SU-DHL-6 (cell line): ENCODE results near the gene PDE9A.
"Not testable (repeated sequence)": the region's sequence is repeated elsewhere in the genome, so short reads cannot be mapped to it uniquely, and the experiment has no call there.

Source experiments
- H2AFZ ChIP-seq: fragments of 200-600 bp; sonication (generic); 2 replicates; pipeline ENCODE4 v1.6.1; 2014; ENCODE audit warnings: low read depth, mild to moderate bottlenecking, moderate library complexity, mixed read lengths, antibody characterized with exemption, low read length; ENCODE audit not compliant: severe bottlenecking
- H3F3A ChIP-seq: fragments of 200-600 bp; shearing (Covaris generic); 2 replicates; pipeline ENCODE4 v1.6.0; 2016; ENCODE audit warnings: antibody characterized with exemption, mild to moderate bottlenecking; ENCODE audit not compliant: insufficient read depth
- H3K27ac ChIP-seq: fragments of 200-600 bp; sonication (generic); 2 replicates; pipeline ENCODE4 v1.5.1; 2016; ENCODE audit warnings: low read depth, mild to moderate bottlenecking, low read length, moderate library complexity, mixed read lengths
- H3K27me3 ChIP-seq: fragments of 200-600 bp; sonication (generic), shearing (Covaris generic); 2 replicates; pipeline ENCODE4 v1.6.0; 2014; ENCODE audit warnings: mild to moderate bottlenecking, low read length
- H3K36me3 ChIP-seq: fragments of 200-600 bp; sonication (generic); 2 replicates; pipeline ENCODE4 v1.6.1; 2014; ENCODE audit warnings: mild to moderate bottlenecking, low read length, mixed read lengths
- H3K4me2 ChIP-seq: fragments of 300-600, 200-600 bp; shearing (Covaris generic), sonication (generic); 2 replicates; pipeline ENCODE4 v1.6.0; 2014; ENCODE audit warnings: low read length, low read depth, mild to moderate bottlenecking; ENCODE audit not compliant: poor library complexity, severe bottlenecking
- H3K4me3 ChIP-seq: fragments of 200-600 bp; sonication (generic); 2 replicates; pipeline ENCODE4 v1.5.1; 2014; ENCODE audit warnings: antibody characterized with exemption, low read length, mild to moderate bottlenecking, mixed read lengths; ENCODE audit not compliant: insufficient read depth, poor library complexity, severe bottlenecking
- H3K79me2 ChIP-seq: fragments of 200-600 bp; sonication (generic); 2 replicates; pipeline ENCODE4 v1.6.1; 2014; ENCODE audit warnings: mild to moderate bottlenecking, low read length, moderate library complexity; ENCODE audit not compliant: insufficient read depth
- H3K9ac ChIP-seq: fragments of 200-600 bp; sonication (generic); 2 replicates; pipeline ENCODE4 v1.7.0; 2014; ENCODE audit warnings: mild to moderate bottlenecking, low read length
- H3K9me2 ChIP-seq: fragments of 200-600 bp; sonication (generic); replicated peaks from 2 replicates; pipeline ENCODE4 v1.6.1; 2014; ENCODE audit warnings: low read length; ENCODE audit not compliant: insufficient read depth
- H3K9me3 ChIP-seq: fragments of 200-600 bp; sonication (generic); 2 replicates; pipeline ENCODE4 v1.6.1; 2014; ENCODE audit warnings: low read length, mixed read lengths; ENCODE audit not compliant: insufficient read depth
- H4K20me1 ChIP-seq: fragments of 200-600 bp; sonication (generic); 2 replicates; pipeline ENCODE4 v1.6.1; 2014; ENCODE audit warnings: low read depth, mild to moderate bottlenecking, antibody characterized with exemption, low read length, moderate library complexity, mixed read lengths
- CTCF ChIP-seq: fragments of 200-600 bp; sonication (generic); IDR thresholded peaks from one replicate; pipeline ENCODE4 v1.5.1; 2017; ENCODE audit warnings: antibody characterized with exemption, mild to moderate bottlenecking, low read length, moderate library complexity; ENCODE audit not compliant: insufficient read depth, poor library complexity, severe bottlenecking
- EZH2phosphoT487 ChIP-seq: fragments of 200-600 bp; sonication (generic), shearing (Covaris generic); conservative IDR thresholded peaks from 2 replicates; pipeline ENCODE4 v1.6.1; 2018; ENCODE audit warnings: mild to moderate bottlenecking, antibody characterized with exemption, low read length, moderate library complexity, mixed read lengths

The PDE9A gene

DNA sequence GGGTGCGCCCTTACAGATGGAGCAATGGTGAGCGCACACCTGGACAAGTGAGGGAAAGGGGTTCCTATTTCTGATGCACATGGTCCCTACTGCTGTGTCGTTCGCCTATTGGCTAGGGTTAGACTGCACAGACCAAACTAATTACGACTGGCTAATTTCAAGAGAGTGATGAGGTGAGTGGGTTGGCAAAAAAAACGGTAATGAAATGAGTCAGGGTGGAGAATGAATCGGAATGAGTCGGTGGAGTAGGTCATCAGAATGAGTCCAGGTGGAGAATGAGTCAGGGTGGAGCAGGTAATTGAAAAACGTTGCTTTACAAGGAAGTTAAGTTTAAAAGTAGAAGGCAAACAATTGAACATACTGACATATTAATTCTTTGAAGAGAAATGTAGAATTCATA lies 146.1 kb downstream of the PDE9A start:
- no peak overlapping the region for H3K4me2 ChIP-seq
- no peak overlapping the region for H3K27ac ChIP-seq
- no peaks in the 10 kb centered on the region for H3K9me3 ChIP-seq
- no peaks in the 10 kb centered on the region for H3K9me2 ChIP-seq
- H2AFZ ChIP-seq: no peak overlapping the region
- no peaks in the 10 kb centered on the region for H3K79me2 ChIP-seq
- no peaks in the 10 kb centered on the region for H4K20me1 ChIP-seq
- H3K27me3 ChIP-seq: no peaks in the 10 kb centered on the region
- no peak overlapping the region for H3K4me3 ChIP-seq
- TF ChIP-seq CTCF: no peak
- TF ChIP-seq EZH2phosphoT487: no peak
- no peaks in the 10 kb centered on the region for H3F3A ChIP-seq
- no peak overlapping the region for H3K9ac ChIP-seq
- H3K36me3 ChIP-seq: no peaks in the 10 kb centered on the region

- H3K79me2 ChIP-seq: no peaks in the 10 kb centered on the region
- H3F3A ChIP-seq: no peaks in the 10 kb centered on the region
- no peak overlapping the region for H3K4me3 ChIP-seq
- H4K20me1 ChIP-seq: no peaks in the 10 kb centered on the region
- H3K9me3 ChIP-seq: no peaks in the 10 kb centered on the region
- H2AFZ ChIP-seq: no peak overlapping the region
- H3K9me2 ChIP-seq: no peaks in the 10 kb centered on the region
- no peak overlapping the region for H3K27ac ChIP-seq
- no peaks in the 10 kb centered on the region for H3K27me3 ChIP-seq
- H3K4me2 ChIP-seq: no peak overlapping the region
- H3K9ac ChIP-seq: no peak overlapping the region
- no peaks in the 10 kb centered on the region for H3K36me3 ChIP-seq
- TF ChIP-seq EZH2phosphoT487 (no peak), CTCF (no peak)
Observed at GRCh38 chr21:42799948-42800347, 146.5 kb downstream of the PDE9A start.

- H3K9me3 ChIP-seq, H3K27ac ChIP-seq, H3K79me2 ChIP-seq, H3K36me3 ChIP-seq, H3K4me2 ChIP-seq, H3K27me3 ChIP-seq, H2AFZ ChIP-seq, H3K9ac ChIP-seq, H3F3A ChIP-seq, H3K9me2 ChIP-seq, H4K20me1 ChIP-seq, H3K4me3 ChIP-seq: not testable (repeated sequence)
Observed at GRCh38 chr21:42801616-42802015, 148.2 kb downstream of the PDE9A start.

DNA sequence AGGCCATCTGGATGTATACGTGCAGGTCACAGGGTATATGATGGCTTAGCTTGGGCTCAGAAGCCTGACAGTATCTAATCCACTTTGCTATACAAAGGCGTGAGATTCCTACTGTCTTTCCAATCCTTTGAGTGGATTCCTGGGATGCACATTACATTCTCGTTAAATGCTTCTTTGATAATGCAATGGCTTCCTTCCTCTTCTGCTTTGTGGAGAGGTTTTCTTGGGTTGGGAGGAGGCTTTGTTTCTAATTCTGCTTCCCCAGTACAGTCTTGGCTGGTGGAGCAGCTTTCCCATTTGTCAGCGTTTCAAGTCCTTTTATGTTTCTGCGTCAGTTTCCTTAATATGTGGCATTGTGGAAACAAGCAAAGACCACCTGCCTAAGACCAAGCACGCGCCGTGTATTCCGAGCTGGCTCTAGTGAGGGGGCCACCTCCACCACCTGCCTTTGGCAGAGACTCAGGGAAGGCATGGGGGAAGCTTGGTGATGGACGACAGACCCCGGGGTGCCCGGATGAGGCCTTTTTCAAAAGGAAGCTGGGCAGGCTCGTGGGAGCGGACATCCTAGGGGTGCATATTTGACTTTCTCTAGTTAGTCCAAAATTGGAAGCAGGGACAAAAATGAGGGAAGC lies 153.2 kb downstream of the PDE9A start:
- Histone ChIP-seq H3K9ac (no peak overlapping the region), H3K4me2 (no peak overlapping the region), H3K36me3 (no peaks in the 10 kb centered on the region), H3K27me3 (no peaks in the 10 kb centered on the region), H3K79me2 (no peaks in the 10 kb centered on the region), H2AFZ (no peak overlapping the region), H3K27ac (no peak overlapping the region), H3K9me2 (no peaks in the 10 kb centered on the region), H4K20me1 (no peaks in the 10 kb centered on the region), H3F3A (no peaks in the 10 kb centered on the region), H3K9me3 (no peaks in the 10 kb centered on the region), H3K4me3 (no peak overlapping the region)
- TF ChIP-seq EZH2phosphoT487 (no peak), CTCF (no peak)

- H3K79me2 ChIP-seq, H3K9ac ChIP-seq, H3K27ac ChIP-seq, H2AFZ ChIP-seq, H3F3A ChIP-seq, H3K9me2 ChIP-seq, H3K9me3 ChIP-seq, H3K36me3 ChIP-seq, H3K27me3 ChIP-seq, H3K4me2 ChIP-seq, H4K20me1 ChIP-seq, H3K4me3 ChIP-seq: not testable (repeated sequence)
Observed at GRCh38 chr21:42807293-42807895, 154.0 kb downstream of the PDE9A start.
